GM19452 (cell line): Measurements from ENCODE around the gene SYCE3.
A peak's percentile ranks its signal among the peaks of the same experiment; 100 is the strongest.
"Not testable (repeated sequence)": the region's sequence is repeated elsewhere in the genome, so short reads cannot be mapped to it uniquely, and the experiment has no call there.

Source experiments
- ATAC-seq: cut with Tn5 transposase; IDR thresholded peaks from one replicate; pipeline ENCODE4 v1.9.1; 2021; ENCODE audit not compliant: unreplicated experiment

Gene SYCE3

GRCh38 chr22:50551160-50551752 is 11.5 kb downstream of the SYCE3 start:
- ATAC-seq, result no peak

- no peak for ATAC-seq
These were observed 12.3 kb downstream of the SYCE3 start for GRCh38 chr22:50550395-50550794.

- no peak for ATAC-seq
These were observed 13.6 kb downstream of the SYCE3 start for GRCh38 chr22:50548921-50549790.

DNA sequence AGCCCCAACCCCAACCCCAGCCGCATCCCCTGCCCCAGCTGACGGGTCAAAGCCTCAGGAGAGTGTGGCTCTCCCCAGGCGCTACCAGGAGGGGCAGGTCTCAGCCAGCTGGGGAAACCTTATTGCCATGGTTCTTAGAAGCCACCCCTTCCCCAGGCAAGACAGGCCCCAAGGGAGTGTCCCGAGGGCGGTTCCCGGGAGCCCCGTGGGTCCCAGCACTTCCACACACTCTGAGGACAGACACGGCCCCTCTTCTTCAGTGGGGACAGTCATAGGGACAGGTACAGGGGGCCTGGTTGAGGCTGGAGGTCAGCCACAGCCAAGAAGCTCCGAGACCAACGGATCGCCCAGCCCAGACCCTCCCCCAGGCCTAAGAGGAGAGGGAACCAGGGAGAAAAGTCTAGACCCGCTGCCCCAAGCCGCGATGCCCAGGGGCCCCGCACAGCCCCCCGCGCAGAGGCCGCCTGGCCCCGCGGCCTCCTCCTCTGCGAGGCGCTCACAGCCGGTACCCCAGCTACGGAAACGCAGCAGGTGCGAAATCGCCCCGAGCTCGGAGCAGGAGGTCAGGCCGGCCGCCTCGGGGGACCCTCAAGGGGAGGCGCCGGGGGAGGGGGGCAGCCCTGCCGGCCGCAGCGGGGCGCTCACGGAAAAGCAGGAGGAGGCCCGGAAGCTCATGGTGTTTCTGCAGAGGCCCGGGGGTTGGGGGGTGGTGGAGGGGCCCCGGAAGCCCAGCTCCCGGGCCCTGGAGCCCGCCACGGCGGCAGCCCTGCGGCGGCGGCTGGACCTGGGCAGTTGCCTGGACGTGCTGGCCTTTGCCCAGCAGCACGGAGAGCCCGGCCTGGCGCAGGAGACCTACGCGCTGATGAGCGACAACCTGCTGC is 14.4 kb downstream of the SYCE3 start:
- ATAC-seq, result no peak

GRCh38 chr22:50547263-50547985 is 15.3 kb downstream of the SYCE3 start:
- no peak for ATAC-seq

DNA sequence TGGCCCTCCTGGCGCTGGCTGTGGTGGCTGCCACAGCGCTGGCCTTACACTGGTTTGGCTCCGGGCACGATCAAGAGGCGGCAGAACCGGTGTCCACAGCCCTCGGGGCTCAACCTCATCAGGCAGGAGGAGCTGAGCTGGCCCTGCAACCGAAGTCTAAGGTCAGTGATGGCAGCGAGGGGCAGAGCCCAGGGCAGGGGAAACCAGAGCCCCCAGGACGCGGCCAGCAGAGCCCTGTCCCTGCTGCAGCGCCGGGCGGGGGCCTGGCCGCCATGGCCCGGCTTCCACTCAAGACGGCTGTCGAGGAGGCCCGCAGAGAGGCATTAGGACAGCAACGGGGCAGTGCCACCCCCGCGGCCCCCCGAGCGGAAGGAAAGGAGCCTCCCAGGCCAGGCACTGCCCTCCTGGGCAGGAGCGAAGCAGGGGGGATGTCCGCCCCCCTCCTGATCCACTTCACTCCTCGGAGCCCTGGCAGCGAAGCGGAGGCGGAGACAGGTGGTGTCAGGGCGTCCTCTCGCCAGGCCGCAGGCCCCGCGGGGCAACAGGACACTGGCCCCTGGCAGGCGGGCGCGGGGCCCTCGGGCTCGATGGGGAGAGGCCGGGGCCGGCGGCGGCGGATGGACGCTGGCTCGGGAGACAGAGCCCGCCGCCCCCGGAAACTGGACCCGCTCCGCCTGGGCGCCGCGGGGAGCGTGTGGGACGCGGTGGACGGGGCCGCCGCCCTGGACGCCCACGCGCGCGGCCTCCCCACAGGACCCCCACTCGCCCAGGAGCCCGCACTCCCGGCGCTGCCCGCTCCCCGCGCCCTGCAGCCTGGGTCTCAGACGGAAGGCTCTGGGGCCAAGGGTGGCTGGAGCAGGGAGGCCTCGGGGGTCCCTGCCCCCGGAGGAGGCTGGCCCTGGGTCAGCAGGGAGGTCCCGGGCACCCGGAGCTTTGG is 16.1 kb downstream of the SYCE3 start:
- no peak for ATAC-seq

DNA sequence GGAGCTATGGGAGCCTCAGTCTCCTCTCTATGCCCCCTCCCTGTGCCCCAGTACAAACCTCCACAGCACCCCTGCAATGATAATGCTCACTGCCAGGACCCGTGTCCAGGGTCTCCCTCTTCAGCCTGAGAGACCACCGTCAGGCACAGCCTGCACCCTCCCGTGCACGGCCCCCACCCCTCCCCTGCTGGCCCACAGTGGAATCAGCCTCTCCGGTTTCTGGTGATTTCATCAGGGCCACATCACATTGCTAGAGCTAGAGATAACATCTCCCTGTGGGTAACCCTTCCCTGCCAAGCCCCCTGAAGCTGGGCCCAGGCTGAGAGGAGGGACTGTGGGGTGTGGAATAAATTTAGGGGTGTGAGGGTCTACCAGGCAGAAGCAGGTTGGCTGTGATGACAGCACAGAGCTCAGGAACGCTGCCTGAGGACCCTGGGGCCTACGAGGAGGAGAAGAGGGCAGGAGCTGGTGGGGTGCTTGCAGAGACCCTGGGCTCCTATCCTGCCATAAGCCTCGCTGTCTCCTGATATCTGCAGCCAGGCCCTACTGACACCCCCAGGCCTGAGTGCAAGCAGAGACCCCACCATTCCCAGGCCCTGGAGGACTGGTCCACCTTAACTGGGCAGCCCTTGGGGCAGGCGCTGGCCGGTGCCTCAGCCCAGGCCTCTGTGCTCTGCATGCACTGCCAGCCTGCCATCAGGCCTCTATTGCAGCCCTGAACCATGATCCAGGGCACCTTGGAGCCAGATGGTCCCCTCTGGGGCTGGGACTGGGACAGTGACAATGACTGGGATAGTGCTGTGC is 17.0 kb downstream of the SYCE3 start, which contains the start of gene KLHDC7B:
Gene KLHDC7B, plus strand, starts transcription at position 378 of the 804 bp plus-strand sequence. Its CDS starts 345 bp downstream, at position 723.
- ATAC-seq, result no peak

GRCh38 chr22:50544746-50545253 is 17.9 kb downstream of the SYCE3 start:
- ATAC-seq, result no peak

- no peak for ATAC-seq
These were observed 18.5 kb downstream of the SYCE3 start for GRCh38 chr22:50544078-50544745.

DNA sequence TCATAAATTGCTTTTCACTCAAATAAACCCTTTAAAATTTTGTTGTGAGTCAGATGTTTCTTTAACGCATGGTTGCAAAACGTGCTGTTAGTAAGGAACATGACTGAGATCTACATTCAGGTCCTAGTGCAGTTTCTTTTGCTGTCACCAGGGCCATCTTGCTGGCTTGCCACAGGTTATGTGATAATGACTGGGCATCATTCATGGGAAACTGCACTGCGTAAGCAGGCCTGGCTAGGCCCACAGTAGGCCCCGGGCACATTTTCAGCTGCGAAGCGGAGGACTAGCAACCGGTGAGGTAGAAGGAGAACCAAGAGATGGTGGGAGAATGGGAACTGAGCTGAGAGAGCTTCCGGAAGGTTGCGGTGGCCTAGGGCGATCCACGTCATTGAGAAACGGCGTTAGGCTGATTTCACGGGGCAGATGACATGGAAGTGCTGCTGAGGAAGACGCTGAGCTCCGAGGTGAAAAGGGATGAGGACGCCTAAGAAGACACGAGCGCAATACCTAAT is 20.2 kb downstream of the SYCE3 start:
- ATAC-seq, result peak; percentile 36

GRCh38 chr22:50541667-50542026 is 21.1 kb downstream of the SYCE3 start:
- ATAC-seq, result not testable (repeated sequence)

DNA sequence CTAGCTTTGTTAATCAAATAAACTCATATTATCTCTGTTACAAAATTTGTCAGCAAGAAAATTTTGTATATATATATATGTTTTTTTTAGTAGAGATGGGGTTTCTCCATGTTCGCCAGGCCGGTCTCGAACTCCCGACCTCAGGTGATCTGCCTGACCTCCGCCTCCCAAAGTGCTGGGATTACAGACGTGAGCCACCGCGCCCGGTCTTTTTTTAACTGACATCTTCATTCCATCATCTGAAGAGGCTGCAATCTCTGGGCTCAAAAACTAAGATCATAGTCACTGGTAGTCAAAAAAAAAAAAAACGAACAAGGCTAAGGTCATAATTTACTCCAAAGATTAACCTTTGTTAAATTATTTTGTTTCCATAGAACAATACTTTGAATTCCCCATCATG is 22.3 kb downstream of the SYCE3 start:
- ATAC-seq, result no peak

DNA sequence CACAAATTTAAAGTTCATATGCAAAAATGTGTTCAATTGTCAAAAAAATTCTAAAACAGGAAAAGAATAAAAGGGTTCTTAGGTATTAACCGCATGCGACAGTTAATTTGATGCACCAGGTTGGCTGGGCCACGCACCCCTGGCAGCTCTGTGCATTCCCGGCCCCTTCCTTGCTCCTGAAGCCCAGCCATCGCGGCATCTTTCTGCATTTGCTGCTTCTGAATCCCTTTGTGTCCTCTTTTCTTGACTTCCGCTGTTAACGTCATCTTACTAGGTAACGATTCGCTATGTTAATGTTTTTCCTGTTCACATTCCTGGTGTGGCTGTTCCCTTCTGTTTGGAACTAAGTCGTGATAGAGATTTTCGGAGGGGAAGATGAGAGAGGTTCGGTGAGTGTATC is 25.0 kb downstream of the SYCE3 start:
- ATAC-seq, result no peak

DNA sequence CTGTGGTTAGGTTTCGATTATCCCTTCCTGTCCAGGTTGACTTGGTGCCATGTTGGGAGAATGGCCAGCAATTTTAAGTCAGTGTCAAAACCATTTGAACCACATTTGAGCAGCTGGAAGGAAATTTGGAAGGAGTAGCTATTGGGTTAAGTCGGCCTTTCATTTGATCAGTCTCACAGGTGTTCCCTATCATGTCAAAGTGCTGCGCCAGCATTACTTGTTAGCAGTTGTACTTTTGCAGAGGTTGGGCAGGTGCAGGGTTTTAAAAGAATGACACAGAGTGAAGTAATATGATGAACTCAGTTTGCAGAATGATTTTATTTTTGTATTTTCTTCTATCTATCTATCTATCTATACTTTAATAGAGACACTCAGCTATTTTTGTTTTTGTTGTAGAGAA is 26.5 kb downstream of the SYCE3 start:
- ATAC-seq, result no peak

GRCh38 chr22:50535113-50535512 is 27.6 kb downstream of the SYCE3 start:
- no peak for ATAC-seq

GRCh38 chr22:50533856-50534711 is 28.6 kb downstream of the SYCE3 start:
- ATAC-seq, result not testable (repeated sequence)
